GM18951 (cell line): ENCODE data around the gene SAE1.
A peak's percentile ranks its signal among the peaks of the same experiment; 100 is the strongest.

ENCODE experiments used
- POLR2A ChIP-seq: IDR thresholded peaks from 4 replicates; pipeline ENCODE4 v1.6.1; 2011; ENCODE audit warnings: mild to moderate bottlenecking; ENCODE audit not compliant: insufficient read length, insufficient read depth; ENCODE audit errors: extremely low read depth
- in situ Hi-C: fragments of 300-500 bp; cut with MboI; formaldehyde crosslinking; loops from one replicate; pipeline ENCODE4 v1.12.0; 2022; ENCODE audit warnings: low sequenced_read_pairs, mixed read lengths, inconsistent platforms; ENCODE audit not compliant: unreplicated experiment

Gene SAE1

DNA sequence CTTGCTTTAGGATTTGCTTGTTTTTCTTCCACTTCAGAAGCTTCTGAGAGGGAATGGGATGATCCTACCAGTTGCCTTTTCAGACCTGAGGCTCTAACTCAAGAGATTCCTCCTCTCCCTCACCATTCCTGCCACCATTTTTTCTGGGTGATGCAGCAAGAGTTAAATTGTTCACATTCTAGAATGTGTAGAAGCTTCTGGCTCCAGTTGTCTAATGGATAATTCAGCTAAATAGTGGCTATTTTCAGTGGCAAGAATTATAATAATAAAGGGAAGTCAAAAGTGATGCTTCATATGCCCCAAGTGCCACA is 79.5 kb downstream of the SAE1 start:
- in situ Hi-C loops = no loop called here
- no peak for TF ChIP-seq POLR2A

DNA sequence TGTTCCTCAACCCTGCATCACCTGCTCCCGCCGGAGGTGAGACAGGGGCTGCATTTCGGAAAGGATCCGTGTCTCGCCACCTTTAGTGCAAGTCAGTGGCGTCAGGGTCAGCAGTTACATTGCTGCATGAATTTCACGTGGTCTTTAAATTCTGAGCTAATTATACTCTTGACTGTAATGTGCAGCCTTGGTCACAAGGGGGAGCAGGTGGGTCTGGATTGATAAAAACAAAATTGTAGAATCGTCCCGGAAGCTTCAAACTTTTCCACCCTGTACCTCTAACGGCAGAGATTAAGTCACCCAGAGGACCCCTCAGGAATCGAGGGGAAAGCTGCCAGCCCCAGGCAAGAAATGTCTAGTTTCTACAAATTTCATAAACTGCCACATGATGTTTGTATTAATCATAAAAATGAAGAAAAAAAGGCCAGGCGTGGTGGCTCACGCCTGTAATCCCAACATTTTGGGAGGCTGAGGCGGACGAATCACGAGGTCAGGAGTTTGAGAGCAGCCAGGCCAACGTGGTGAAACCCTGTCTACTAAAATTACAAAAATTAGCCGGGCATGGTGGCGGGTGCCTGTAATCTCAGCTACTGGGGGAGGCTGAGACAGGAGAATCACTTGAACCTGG is 80.2 kb downstream of the SAE1 start:
- in situ Hi-C loops = no loop called here
- TF ChIP-seq POLR2A = no peak

DNA sequence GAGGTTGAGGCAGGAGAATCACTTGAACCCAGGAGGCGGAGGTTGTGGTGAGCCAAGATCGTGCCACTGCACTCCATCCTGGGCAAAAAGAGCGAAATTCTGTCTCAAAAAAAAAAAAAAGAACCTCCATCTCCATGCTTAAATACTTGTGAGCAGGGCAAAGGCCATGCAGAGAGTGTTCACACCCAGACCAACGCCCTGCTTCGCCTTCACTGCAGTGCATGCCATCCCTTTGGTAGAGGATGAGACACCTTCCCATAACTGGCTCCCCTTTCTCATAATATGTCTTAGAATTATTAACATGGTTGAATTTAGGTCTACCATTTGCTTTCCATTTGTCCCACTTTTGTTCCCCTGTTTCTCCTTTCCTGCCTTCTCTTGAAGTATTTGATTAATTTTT is 84.9 kb downstream of the SAE1 start:
- in situ Hi-C loops = no loop called here
- no peak for TF ChIP-seq POLR2A

DNA sequence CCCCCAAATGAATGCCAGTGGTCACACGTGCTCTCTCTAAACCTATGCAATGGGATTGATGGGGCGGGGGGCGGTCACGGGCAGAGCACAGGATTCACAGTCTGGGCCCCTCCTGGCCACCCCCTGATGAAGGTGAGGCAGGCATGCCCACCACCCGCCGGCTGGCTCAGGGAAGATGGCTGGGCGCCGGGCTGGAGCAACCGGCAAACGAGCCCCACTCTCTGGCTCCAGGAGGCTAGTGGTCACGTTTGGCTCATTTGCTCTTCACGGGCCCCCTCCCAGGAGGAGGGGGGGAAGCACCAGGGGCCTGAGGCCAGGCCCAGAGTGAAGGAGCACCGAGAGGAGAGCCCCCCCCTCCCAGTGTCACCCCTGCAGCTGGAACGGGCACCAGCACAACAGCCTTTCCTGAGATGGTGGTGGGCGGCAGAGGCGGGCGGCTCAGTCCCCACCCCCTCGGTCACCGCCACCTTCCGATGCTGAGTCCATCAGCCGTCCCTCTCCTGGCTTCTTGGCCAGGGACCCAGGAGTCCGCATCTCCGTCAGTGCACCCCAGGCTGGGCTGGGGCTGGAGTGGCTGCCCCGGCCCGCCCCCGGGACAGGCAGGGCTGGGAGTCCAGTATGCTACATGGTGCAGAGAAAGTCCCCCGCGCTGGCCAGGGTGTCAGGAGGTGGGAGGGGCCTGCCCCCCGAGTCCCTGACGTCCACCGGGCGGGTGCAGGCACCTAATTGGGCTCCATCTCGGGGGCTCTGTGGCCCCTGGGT is 90.6 kb downstream of the SAE1 start:
- in situ Hi-C loops = no loop called here
- TF ChIP-seq POLR2A = no peak

GRCh38 chr19:47221890-47222289 is 91.3 kb downstream of the SAE1 start:
- no peak for TF ChIP-seq POLR2A
- in situ Hi-C loops = no loop called here

GRCh38 chr19:47225746-47226425 is 95.3 kb downstream of the SAE1 start:
- TF ChIP-seq POLR2A = peak; percentile 100
- in situ Hi-C loops = no loop called here

DNA sequence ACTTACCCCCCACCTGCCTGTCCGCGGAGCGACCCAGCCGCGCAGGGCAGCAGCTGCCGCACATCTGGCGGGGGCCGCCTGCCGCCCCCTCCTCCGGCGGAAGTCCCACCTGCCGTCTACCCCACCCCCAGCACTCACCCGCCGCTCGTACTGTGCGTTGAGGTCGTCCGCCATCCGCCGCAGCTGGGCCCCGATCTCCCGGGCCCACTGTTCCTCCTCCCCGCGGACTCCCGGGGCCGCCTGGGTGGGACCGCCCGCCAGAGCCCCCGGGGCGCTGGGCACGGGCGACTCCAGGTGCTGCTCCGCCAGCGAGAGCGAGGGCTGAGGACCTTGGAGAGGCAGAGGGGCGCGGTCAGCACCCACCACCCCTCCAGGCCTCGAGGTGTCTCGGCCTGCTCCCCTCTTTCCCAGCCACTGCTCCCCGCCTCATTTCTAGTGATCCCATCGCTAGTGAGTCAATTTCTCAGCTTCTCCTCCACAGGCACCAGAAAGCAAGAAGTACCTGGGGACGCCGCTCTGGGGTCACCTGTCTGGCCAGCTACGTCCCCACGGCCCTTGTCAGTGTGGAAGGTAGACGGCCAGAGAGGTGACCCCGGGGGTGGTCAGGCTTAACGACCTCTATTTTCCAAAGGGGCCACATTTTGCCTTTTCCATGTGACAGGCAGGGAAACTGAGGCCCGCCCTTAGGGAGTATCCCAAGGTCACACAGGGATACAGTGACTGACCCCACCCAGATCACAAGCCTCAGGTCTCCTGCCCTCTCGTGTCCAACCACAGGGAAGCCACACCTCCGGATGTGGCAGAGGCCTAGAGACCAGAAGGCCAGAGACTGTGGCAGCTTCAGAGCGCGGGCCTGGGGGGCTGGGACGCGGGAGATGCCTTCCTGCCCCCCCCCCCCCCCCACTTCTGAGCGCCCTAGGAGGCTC is 96.1 kb downstream of the SAE1 start:
- in situ Hi-C loops = no loop called here
- TF ChIP-seq POLR2A = peak; percentile 58

GRCh38 chr19:47227352-47228167 is 96.9 kb downstream of the SAE1 start:
- in situ Hi-C loops = no loop called here

DNA sequence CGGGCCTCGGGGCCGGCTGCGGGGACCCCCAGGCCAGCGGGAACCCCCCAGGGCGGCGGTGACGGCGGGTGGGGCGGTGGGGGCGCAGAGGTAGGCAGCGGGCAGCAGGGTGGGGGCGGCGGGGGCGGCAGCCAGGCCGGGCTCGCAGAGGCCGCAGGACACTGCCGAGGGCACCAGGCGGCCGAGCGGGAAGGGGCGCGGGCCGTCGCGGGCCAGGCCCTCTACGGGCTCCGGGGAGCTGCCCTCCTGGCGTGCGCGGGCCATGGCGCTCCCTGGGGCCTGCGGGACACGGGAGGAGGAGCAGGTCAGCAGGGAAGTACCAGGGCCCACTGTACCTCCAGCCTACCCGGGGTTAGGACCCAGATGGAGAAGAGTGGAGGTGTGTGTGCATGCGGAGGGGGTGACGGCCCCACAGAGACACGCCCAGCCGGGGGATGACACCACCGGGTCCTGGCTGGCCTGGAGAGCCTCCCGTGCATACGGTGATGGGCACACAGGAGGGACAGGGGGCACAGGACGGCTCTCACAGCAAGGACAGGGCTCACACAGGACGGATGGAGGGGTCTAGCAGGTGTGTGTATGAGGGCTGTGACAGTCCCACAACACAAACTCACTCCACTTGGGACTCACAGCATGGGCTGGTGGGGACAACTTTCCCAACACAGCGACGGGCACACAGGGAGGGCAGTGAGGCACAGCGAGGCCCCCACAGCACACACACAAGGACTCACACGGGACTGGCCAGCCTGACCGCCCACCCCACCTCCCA is 97.7 kb downstream of the SAE1 start:
- in situ Hi-C loops = no loop called here
- peak; percentile 36 for TF ChIP-seq POLR2A

More at GRCh38 chr19:47227352-47228167, 96.9 kb downstream of the SAE1 start:
- peak; percentile 59 for TF ChIP-seq POLR2A

- TF ChIP-seq POLR2A = peak; percentile 17
- in situ Hi-C loops = no loop called here
These were observed 98.5 kb downstream of the SAE1 start for GRCh38 chr19:47228937-47229675.

- in situ Hi-C loops = no loop called here
- no peak for TF ChIP-seq POLR2A
These were observed 99.0 kb downstream of the SAE1 start for GRCh38 chr19:47229676-47230053.
